H9 (cell line): ENCODE results near the gene TENM3. TPM values are rescaled to one million over a fixed set of nuclear protein-coding genes. Genes with fewer than 3 reads are reported as not detected.

ENCODE experiments used
- DNase-seq: peaks from one replicate; pipeline ENCODE4 v3.0.0-alpha.2; 2017
- H2AFZ ChIP-seq: one replicate; pipeline ENCODE4 v1.6.1; 2013; ENCODE audit warnings: mild to moderate bottlenecking, low read length, control low read depth, moderate library complexity
- H2AK5ac ChIP-seq: 2 replicates; pipeline ENCODE4 v1.6.1; 2013; ENCODE audit warnings: low read length, control low read depth, mixed read lengths; ENCODE audit not compliant: insufficient read length
- H2BK120ac ChIP-seq: one replicate; pipeline ENCODE4 v1.6.1; 2013; ENCODE audit warnings: low read depth, mild to moderate bottlenecking, low read length, control low read depth, inconsistent platforms; ENCODE audit not compliant: poor library complexity, severe bottlenecking
- H2BK12ac ChIP-seq: 2 replicates; pipeline ENCODE4 v1.6.1; 2013; ENCODE audit warnings: low read length, control low read depth, mixed read lengths, low read depth; ENCODE audit not compliant: insufficient read length
- H2BK15ac ChIP-seq: 2 replicates; pipeline ENCODE4 v1.6.1; 2013; ENCODE audit warnings: low read depth, low read length, control low read depth
- H2BK20ac ChIP-seq: one replicate; pipeline ENCODE4 v1.6.1; 2013; ENCODE audit warnings: low read depth, mild to moderate bottlenecking, low read length, control low read depth, inconsistent platforms; ENCODE audit not compliant: poor library complexity, severe bottlenecking
- H2BK5ac ChIP-seq: 2 replicates; pipeline ENCODE4 v1.6.1; 2013; ENCODE audit warnings: low read length, control low read depth, mixed read lengths; ENCODE audit not compliant: insufficient read length
- H3K14ac ChIP-seq: 2 replicates; pipeline ENCODE4 v1.6.1; 2013; ENCODE audit warnings: low read length, control low read depth; ENCODE audit not compliant: insufficient read depth
- H3K18ac ChIP-seq: 2 replicates; pipeline ENCODE4 v1.6.1; 2013; ENCODE audit warnings: low read depth, mild to moderate bottlenecking, mixed read lengths, low read length, control low read depth; ENCODE audit not compliant: insufficient read length
- H3K23ac ChIP-seq: 2 replicates; pipeline ENCODE4 v1.6.1; 2013; ENCODE audit warnings: low read length, control low read depth, mixed read lengths, low read depth; ENCODE audit not compliant: insufficient read length
- H3K23me2 ChIP-seq: 2 replicates; pipeline ENCODE4 v1.6.1; 2013; ENCODE audit warnings: low read depth, mild to moderate bottlenecking, mixed read lengths, low read length, control low read depth; ENCODE audit not compliant: insufficient read length, poor library complexity, severe bottlenecking
- H3K27ac ChIP-seq: 2 replicates; pipeline ENCODE4 v1.5.1; 2013; ENCODE audit warnings: low read length, control low read depth, mixed read lengths, low read depth; ENCODE audit not compliant: insufficient read length
- H3K27me3 ChIP-seq: 2 replicates; pipeline ENCODE4 v1.6.1; 2013; ENCODE audit warnings: low read length, control low read depth, inconsistent platforms; ENCODE audit not compliant: insufficient read depth
- H3K4ac ChIP-seq: 2 replicates; pipeline ENCODE4 v1.6.1; 2013; ENCODE audit warnings: low read depth, mild to moderate bottlenecking, control low read depth, inconsistent platforms, low read length, moderate library complexity
- H3K4me1 ChIP-seq: 2 replicates; pipeline ENCODE4 v1.6.1; 2013; ENCODE audit warnings: low read length, control low read depth, inconsistent platforms; ENCODE audit not compliant: insufficient read depth
- H3K4me2 ChIP-seq: 2 replicates; pipeline ENCODE4 v1.6.1; 2013; ENCODE audit warnings: low read length, control low read depth, mixed read lengths; ENCODE audit not compliant: insufficient read length, insufficient read depth
- H3K56ac ChIP-seq: 2 replicates; pipeline ENCODE4 v1.6.1; 2013; ENCODE audit warnings: low read depth, mild to moderate bottlenecking, mixed read lengths, low read length, control low read depth; ENCODE audit not compliant: insufficient read length
- H3K79me1 ChIP-seq: 2 replicates; pipeline ENCODE4 v1.6.1; 2013; ENCODE audit warnings: low read depth, mild to moderate bottlenecking, moderate library complexity, low read length, control low read depth, inconsistent platforms; ENCODE audit not compliant: insufficient read depth, poor library complexity, severe bottlenecking
- H3K79me2 ChIP-seq: 2 replicates; pipeline ENCODE4 v1.6.1; 2013; ENCODE audit warnings: low read length, control low read depth, inconsistent platforms; ENCODE audit not compliant: insufficient read depth
- H3K9ac ChIP-seq: 2 replicates; pipeline ENCODE4 v1.6.1; 2013; ENCODE audit warnings: low read length, control low read depth, mixed read lengths; ENCODE audit not compliant: insufficient read length; ENCODE audit errors: extremely low read depth
- H3K9me3 ChIP-seq: one replicate; pipeline ENCODE4 v1.6.1; 2013; ENCODE audit warnings: low read depth, low read length, inconsistent platforms; ENCODE audit not compliant: control insufficient read depth
- H3T11ph ChIP-seq: one replicate; pipeline ENCODE4 v1.6.1; 2013; ENCODE audit warnings: mild to moderate bottlenecking, low read length, control low read depth, inconsistent platforms
- H4K20me1 ChIP-seq: one replicate; pipeline ENCODE4 v1.6.1; 2013; ENCODE audit not compliant: control insufficient read depth, insufficient read length, insufficient read depth
- H4K5ac ChIP-seq: 2 replicates; pipeline ENCODE4 v1.6.1; 2013; ENCODE audit warnings: low read depth, mild to moderate bottlenecking, mixed read lengths, low read length, control low read depth; ENCODE audit not compliant: insufficient read length
- H4K8ac ChIP-seq: replicated peaks from 2 replicates; pipeline ENCODE4 v1.6.1; 2013; ENCODE audit warnings: low read length, control low read depth, mixed read lengths, low read depth; ENCODE audit not compliant: insufficient read length
- H4K91ac ChIP-seq: 2 replicates; pipeline ENCODE4 v1.6.1; 2013; ENCODE audit warnings: low read depth, mild to moderate bottlenecking, moderate library complexity, mixed read lengths, low read length, control low read depth; ENCODE audit not compliant: insufficient read length
- H3K27ac Mint-ChIP-seq, 3 experiments: 2 replicates in 2 of 3; 3 replicates in 1 of 3; pipeline ENCODE4 v1.8.0; 2020 to 2021; ENCODE audit warnings: mixed read lengths in 3 of 3, mild to moderate bottlenecking in 1 of 3, moderate library complexity in 1 of 3
- H3K27me3 Mint-ChIP-seq: 2 replicates; pipeline ENCODE4 v1.8.0; 2021; ENCODE audit warnings: low read depth, mild to moderate bottlenecking, moderate library complexity, mixed read lengths
- H3K36me3 Mint-ChIP-seq, 3 experiments: 2 replicates in 2 of 3; 3 replicates in 1 of 3; pipeline ENCODE4 v1.8.0; 2020 to 2021; ENCODE audit warnings: low read depth in 3 of 3, mixed read lengths in 3 of 3; ENCODE audit not compliant: insufficient read depth in 1 of 3
- H3K4me1 Mint-ChIP-seq, 2 experiments: 2 replicates each; pipeline ENCODE4 v1.8.0; 2020; ENCODE audit warnings: mixed read lengths in 2 of 2
- H3K4me3 Mint-ChIP-seq, 2 experiments: 2 replicates in 1 of 2; 3 replicates in 1 of 2; pipeline ENCODE4 v1.8.0; 2020 to 2021; ENCODE audit warnings: mild to moderate bottlenecking in 2 of 2, mixed read lengths in 2 of 2, moderate library complexity in 1 of 2
- H3K9me3 Mint-ChIP-seq, 2 experiments: 2 replicates in 1 of 2; 3 replicates in 1 of 2; pipeline ENCODE4 v1.8.0; 2020; ENCODE audit warnings: mild to moderate bottlenecking in 2 of 2, mixed read lengths in 2 of 2, moderate library complexity in 1 of 2
- CTCF ChIP-seq: fragments of 200-600 bp; sonication (generic); conservative IDR thresholded peaks from 3 replicates; pipeline ENCODE4 v1.8.0; 2021; ENCODE audit warnings: antibody characterized with exemption, mild to moderate bottlenecking
- WGBS: extraction: QIAGEN DNeasy Blood & Tissue Kit; methylation state at CpG from one replicate; pipeline ENCODE4 v1.1.7; 2013; ENCODE audit warnings: missing lambda C conversion rate, low lambda C conversion rate, mixed read lengths; ENCODE audit not compliant: insufficient read length; ENCODE audit errors: extremely low coverage; 5-methylcytosine and 5-hydroxymethylcytosine counted together
- total RNA-seq: library from RNA; stranded (reverse); gene quantifications from 2 replicates; pipeline ENCODE4 v1.2.1, GENCODE V29; 2021

The TENM3 gene
- total RNA-seq, 1 experiment from 2014 or later: 49.6 TPM

GRCh38 chr4:182562350-182562749 lies 319.1 kb downstream of the TENM3 start:
- H3K4me2 ChIP-seq: no peak overlapping the region
- no peak overlapping the region for H4K5ac ChIP-seq
- TF ChIP-seq CTCF: no peak
- H4K91ac ChIP-seq: no peak overlapping the region
- H3K27ac Mint-ChIP-seq: peak overlapping the region; percentile 21 to 80 (median 75); a peak in 3 of 7 replicates
- H3K27ac ChIP-seq: no peak overlapping the region
- H2BK15ac ChIP-seq: no peak overlapping the region
- H3K4me1 ChIP-seq: peaks cover 4% of the 10 kb centered on the region; the same call in 1 of the 2 replicates
- no peaks in the 10 kb centered on the region for H4K20me1 ChIP-seq
- no peak overlapping the region for H3K4me3 Mint-ChIP-seq
- peaks cover 60% of the 10 kb centered on the region in 2 experiments for H3K4me1 Mint-ChIP-seq
- H3K56ac ChIP-seq: no peak overlapping the region
- no peaks in the 10 kb centered on the region for H3K27me3 ChIP-seq
- H2BK120ac ChIP-seq: no peak overlapping the region
- H3K9ac ChIP-seq: no peak overlapping the region
- H4K8ac ChIP-seq: no peak overlapping the region
- H3K23ac ChIP-seq: no peak overlapping the region
- WGBS: no CpG with 5 or more reads among the region's 3 CpGs
- no peaks in the 10 kb centered on the region for H3K79me1 ChIP-seq
- H3K9me3 ChIP-seq: no peaks in the 10 kb centered on the region
- peaks cover 0 to 3% (median 0%) of the 10 kb centered on the region in 3 experiments; a peak in 1 of 7 replicates for H3K36me3 Mint-ChIP-seq
- H3K27me3 Mint-ChIP-seq: no peaks in the 10 kb centered on the region
- H2BK5ac ChIP-seq: no peak overlapping the region
- H2AK5ac ChIP-seq: no peak overlapping the region
- no peak overlapping the region for H3T11ph ChIP-seq
- no peaks in the 10 kb centered on the region for H3K23me2 ChIP-seq
- no peak overlapping the region for H3K4ac ChIP-seq
- no peaks in the 10 kb centered on the region; a peak in 1 of 5 replicates for H3K9me3 Mint-ChIP-seq
- H3K14ac ChIP-seq: no peak overlapping the region
- H3K79me2 ChIP-seq: peaks cover 3% of the 10 kb centered on the region; the same call in 1 of the 2 replicates
- no peak for DNase-seq
- H3K18ac ChIP-seq: no peak overlapping the region
- H2BK20ac ChIP-seq: no peak overlapping the region
- no peak overlapping the region for H2AFZ ChIP-seq
- H2BK12ac ChIP-seq: no peak overlapping the region
